Measurements from ENCODE around the gene DDX41.

DNA sequence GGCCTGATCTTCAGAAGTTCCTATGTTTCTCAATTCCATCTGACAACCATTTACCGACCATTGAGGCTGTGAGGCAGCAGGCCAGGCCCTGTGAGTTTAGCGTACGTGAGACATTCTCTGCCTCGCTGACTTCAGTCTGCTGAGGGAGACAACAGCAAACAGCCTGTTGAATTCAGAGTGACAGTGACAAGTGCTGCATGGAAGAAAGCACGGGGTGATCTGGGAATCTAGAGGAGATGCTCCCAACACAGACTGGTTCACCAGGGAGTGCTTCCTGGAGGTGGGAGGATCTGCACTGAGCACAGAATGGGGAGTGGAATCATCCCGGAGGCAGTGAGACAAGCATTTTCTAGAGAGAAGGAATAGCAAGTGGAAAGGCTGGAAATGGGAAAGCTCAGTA lies 10.0 kb upstream of the DDX41 start:
- TF ChIP-seq POLR2A (IDR thresholded peaks at IDR 0.05): no peak
- TF ChIP-seq, protein P1, sequence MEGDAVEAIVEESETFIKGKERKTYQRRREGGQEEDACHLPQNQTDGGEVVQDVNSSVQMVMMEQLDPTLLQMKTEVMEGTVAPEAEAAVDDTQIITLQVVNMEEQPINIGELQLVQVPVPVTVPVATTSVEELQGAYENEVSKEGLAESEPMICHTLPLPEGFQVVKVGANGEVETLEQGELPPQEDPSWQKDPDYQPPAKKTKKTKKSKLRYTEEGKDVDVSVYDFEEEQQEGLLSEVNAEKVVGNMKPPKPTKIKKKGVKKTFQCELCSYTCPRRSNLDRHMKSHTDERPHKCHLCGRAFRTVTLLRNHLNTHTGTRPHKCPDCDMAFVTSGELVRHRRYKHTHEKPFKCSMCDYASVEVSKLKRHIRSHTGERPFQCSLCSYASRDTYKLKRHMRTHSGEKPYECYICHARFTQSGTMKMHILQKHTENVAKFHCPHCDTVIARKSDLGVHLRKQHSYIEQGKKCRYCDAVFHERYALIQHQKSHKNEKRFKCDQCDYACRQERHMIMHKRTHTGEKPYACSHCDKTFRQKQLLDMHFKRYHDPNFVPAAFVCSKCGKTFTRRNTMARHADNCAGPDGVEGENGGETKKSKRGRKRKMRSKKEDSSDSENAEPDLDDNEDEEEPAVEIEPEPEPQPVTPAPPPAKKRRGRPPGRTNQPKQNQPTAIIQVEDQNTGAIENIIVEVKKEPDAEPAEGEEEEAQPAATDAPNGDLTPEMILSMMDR (IDR thresholded peaks at IDR 0.05): no peak
- no peak for TF ChIP-seq EP300 (IDR thresholded peaks at IDR 0.05)
- TF ChIP-seq POLR2AphosphoS5 (IDR thresholded peaks at IDR 0.05): no peak

Measured in gastroesophageal sphincter (tissue), 3 donors.